ENCODE data around the gene CPEB4.

DNA sequence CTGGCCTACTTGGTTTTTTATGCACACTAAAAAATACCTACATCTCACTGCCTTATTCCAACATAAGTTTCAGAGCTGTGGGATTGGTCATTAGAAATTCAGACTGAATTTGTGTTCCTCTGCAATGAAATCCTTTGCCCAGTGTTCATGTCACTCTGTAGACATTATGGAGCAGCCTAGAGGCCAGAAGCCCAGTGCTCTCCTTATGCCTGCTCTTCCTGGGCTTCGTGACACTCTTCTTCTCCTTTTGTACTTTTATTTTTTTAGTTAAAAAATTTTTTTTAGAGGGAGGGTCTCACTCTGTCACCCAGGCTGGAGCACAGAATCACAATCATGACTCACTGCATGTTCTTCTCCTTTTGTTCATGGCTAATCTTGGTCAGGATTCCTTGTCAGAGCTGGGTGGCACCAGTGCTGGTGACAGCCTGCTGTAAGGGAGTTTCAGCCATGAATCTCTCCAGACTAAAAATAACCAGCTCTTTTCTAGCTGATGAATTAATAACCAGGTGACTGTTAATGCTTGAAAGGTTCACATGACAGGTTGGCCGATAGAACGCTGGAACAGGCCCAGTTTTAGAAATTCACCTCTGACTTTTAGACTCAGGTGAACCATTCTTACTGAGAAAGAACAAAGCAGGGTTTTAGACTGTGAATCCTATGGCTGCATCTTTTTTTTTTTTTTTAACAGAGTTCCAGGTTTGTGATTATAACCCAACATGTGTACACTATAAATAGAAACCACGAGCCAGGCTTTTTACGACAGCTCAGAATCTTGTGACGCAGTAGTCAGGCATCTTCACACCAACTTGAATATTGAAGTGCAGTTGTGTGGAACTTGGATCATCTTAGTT lies 66.7 kb downstream of the CPEB4 start:
- TF ChIP-seq POLR2AphosphoS5 (IDR thresholded peaks at IDR 0.05) (peak in 2 of 4 donors; percentile 45 to 63), EP300 (IDR thresholded peaks at IDR 0.05) (peak; percentile 8 to 85 (median 72))
